Fibroblast of mammary gland (primary cell): ENCODE data around the gene FEV.

Experiments
- DNase-seq: peaks from one replicate; pipeline ENCODE4 v3.0.0-alpha.2; 2010; ENCODE audit warnings: low read depth
- H3K4me3 ChIP-seq: 2 replicates; pipeline ENCODE4 v1.5.1; 2011; ENCODE audit warnings: low read depth, mild to moderate bottlenecking, low read length, moderate library complexity; ENCODE audit not compliant: control insufficient read depth
- CTCF ChIP-seq: conservative IDR thresholded peaks from 2 replicates; pipeline ENCODE4 v1.5.1; 2011; ENCODE audit warnings: low read depth, low read length, inconsistent platforms; ENCODE audit not compliant: control insufficient read depth, insufficient read depth

Gene FEV

GRCh38 chr2:218957671-218958070, 27.3 kb downstream of the FEV start:
- no peak overlapping the region for H3K4me3 ChIP-seq
- DNase-seq = no peak
- no peak for TF ChIP-seq CTCF

DNA sequence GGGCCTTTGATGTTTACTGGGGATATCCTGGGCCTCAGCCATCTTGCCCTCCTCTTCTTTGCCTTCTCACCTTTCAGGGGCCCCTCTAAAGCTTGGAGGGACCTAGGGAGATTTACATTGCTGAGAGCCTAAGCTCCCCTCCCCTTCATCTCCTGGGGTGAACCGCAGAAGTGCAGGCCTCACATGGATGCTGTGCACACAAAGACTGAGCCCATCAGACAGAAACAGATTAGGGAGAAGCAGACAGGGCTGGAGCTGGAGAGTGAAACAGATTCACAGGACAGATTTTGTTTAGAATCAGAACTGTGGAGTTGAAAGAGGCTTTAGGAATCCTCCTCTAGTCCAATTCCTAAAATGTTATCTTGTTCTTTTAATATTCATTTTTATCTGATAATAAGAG, 28.9 kb downstream of the FEV start:
- no peak for DNase-seq
- TF ChIP-seq CTCF = no peak

DNA sequence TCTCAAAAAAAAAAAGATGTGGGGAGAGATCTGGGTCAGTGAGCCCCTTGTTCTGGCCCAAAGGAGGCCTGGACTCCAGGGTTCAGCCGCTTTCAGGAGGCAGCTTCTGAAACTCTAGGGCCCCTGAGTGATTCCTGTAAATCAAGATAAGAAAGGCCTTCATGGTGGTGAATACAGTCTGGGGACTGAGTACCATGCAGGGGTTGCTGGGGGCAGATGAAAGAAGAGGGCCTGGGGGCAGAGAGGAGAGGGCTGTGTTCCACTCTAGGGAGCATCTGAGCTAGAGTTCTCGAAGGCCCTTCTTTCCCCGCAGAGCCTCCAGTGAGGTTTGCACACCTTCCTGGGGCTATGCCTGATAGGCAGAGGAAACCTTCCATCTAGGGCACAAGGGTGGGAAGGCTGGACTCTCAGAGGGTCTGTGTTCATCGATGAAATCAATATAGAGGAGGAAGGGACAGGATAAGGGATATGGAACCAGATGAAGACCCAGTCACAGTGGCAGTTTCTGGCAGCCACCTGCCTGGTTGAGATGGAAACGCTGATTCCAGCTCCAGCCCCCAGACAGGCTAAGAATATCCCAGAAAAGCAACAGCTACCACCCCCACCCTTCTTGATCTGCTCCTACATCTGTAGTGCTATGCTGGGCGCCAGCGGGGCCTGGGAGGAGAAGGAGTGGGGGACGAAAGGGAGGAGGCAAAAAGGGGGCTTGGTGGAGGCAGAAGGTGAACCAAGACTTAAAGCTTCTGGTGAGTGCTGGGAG, 30.3 kb downstream of the FEV start:
- no peak for DNase-seq
- no peak overlapping the region for H3K4me3 ChIP-seq
- no peak for TF ChIP-seq CTCF

More for the DNA sequence above, 28.9 kb downstream of the FEV start:
- no peak overlapping the region for H3K4me3 ChIP-seq

GRCh38 chr2:218953366-218953954, 31.5 kb downstream of the FEV start:
- TF ChIP-seq CTCF = no peak
- no peak overlapping the region for H3K4me3 ChIP-seq
- DNase-seq = no peak

GRCh38 chr2:218952160-218952559, 32.8 kb downstream of the FEV start:
- H3K4me3 ChIP-seq = no peak overlapping the region
- no peak for TF ChIP-seq CTCF
- DNase-seq = no peak

DNA sequence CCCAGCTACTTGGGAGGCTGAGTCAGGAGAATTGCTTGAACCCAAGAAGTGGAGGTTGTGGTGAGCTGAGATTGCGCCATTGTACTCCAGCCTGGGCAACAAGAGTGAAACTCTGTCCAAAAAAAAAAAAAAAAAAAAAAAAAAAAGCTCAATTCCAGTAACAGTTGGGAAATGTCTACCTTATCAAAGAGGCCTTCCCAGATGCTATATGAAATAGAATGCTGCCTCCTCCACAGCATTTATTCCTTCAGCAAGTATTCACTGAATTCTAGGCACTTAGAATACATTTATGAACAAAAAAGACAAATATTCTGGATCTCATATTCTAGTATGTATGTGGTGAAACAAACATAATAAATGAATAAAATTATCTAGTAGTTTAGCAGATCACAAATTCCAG, 38.4 kb downstream of the FEV start:
- TF ChIP-seq CTCF = no peak
- no peak overlapping the region for H3K4me3 ChIP-seq
- no peak for DNase-seq
